HepG2 (cell line): ENCODE data around the gene ANXA9. TPM values are rescaled to one million over a fixed set of nuclear protein-coding genes. Genes with fewer than 3 reads are reported as not detected.

Source experiments
- ATAC-seq: fragments of 200-7000 bp; cut with Tn5 transposase; 3 replicates; pipeline ENCODE4 v1.9.1; 2020; ENCODE audit warnings: mild to moderate bottlenecking, moderate library complexity
- BruUV-seq: library from RNA; stranded (reverse); fragments of 400-500 nt; replicated peaks from 2 replicates; lab custom pipeline; 2021; lab: Mats Ljungman, UMichigan
- CTCF ChIA-PET: fragments of 300-600 bp; formaldehyde crosslinking; extraction: SDS; loops from one replicate; lab custom pipeline; 2021; ENCODE audit warnings: low total read pairs, inconsistent platforms, low intra/inter-chr PET ratio; lab: Yijun Ruan, JAX
- POLR2A ChIA-PET: fragments of 350-600 bp; sonication (Branson Sonifier 250); formaldehyde crosslinking; loops from one replicate; lab custom pipeline; 2020; ENCODE audit warnings: antibody characterized with exemption, inconsistent platforms; lab: Yijun Ruan, JAX
- DNase-seq: peaks from one replicate; pipeline ENCODE4 v3.0.0-alpha.2; 2015; ENCODE audit warnings: low spot score
- FAIRE-seq: peaks from 3 replicates; lab custom pipeline; 2011; peaks lifted over from hg19 to GRCh38; lab: Jason Lieb, UNC
- H2AFZ ChIP-seq: one replicate; pipeline ENCODE4 v1.6.1; 2011; ENCODE audit warnings: low read length, inconsistent platforms
- H3K27ac ChIP-seq: fragments of 300-600 bp; 3 replicates; pipeline ENCODE4 v1.8.0; 2011; ENCODE audit warnings: mixed run types, mild to moderate bottlenecking, mixed read lengths, low read length, inconsistent platforms; ENCODE audit not compliant: insufficient read depth; ENCODE audit errors: extremely low read length
- H3K27me3 ChIP-seq, 2 experiments: fragments of 200-600 bp in 1 of 2; 2 replicates in 1 of 2; 3 replicates in 1 of 2; pipeline versions ENCODE4 v1.6.0 to v1.8.0; 2011; ENCODE audit warnings: low read length in 2 of 2, mild to moderate bottlenecking in 2 of 2, moderate library complexity in 2 of 2, inconsistent platforms in 1 of 2; ENCODE audit not compliant: insufficient read depth in 2 of 2, control insufficient read depth in 1 of 2
- H3K36me3 ChIP-seq, 2 experiments: fragments of 200-600 bp in 1 of 2; replicated peaks in 1 of 2; 2 replicates in 1 of 2; 3 replicates in 1 of 2; pipeline versions ENCODE4 v1.5.1 to v1.8.0; 2011; ENCODE audit warnings: low read length in 2 of 2, inconsistent platforms in 1 of 2; ENCODE audit not compliant: insufficient read depth in 2 of 2, control insufficient read depth in 1 of 2
- H3K4me1 ChIP-seq: 2 replicates; pipeline ENCODE4 v1.5.1; 2012; ENCODE audit warnings: low read length, inconsistent platforms; ENCODE audit not compliant: insufficient read depth
- H3K4me2 ChIP-seq: 2 replicates; pipeline ENCODE4 v1.6.0; 2011; ENCODE audit warnings: low read depth, low read length, inconsistent platforms
- H3K4me3 ChIP-seq, 3 experiments: fragments of 200-600 bp in 1 of 3; sonication (generic), shearing (Covaris generic) in 1 of 3; replicated peaks in 1 of 3; 2 replicates each; pipeline ENCODE4 v1.5.1; 2011 to 2016; ENCODE audit warnings: low read length in 3 of 3, inconsistent platforms in 2 of 3, low read depth in 2 of 3, mild to moderate bottlenecking in 2 of 3, control low read depth in 1 of 3, mixed read lengths in 1 of 3; ENCODE audit not compliant: insufficient read depth in 1 of 3
- H3K79me2 ChIP-seq: one replicate; pipeline ENCODE4 v1.6.1; 2011; ENCODE audit warnings: low read length, inconsistent platforms; ENCODE audit not compliant: insufficient read depth
- H3K9ac ChIP-seq: 2 replicates; pipeline ENCODE4 v1.6.0; 2011; ENCODE audit warnings: mild to moderate bottlenecking, low read depth, low read length, inconsistent platforms; ENCODE audit not compliant: insufficient read depth
- H3K9me3 ChIP-seq: 2 replicates; pipeline ENCODE4 v1.5.1; 2012; ENCODE audit warnings: mild to moderate bottlenecking, low read length
- H4K20me1 ChIP-seq: 2 replicates; pipeline ENCODE4 v1.6.0; 2011; ENCODE audit warnings: inconsistent platforms, mild to moderate bottlenecking, low read length, moderate library complexity; ENCODE audit not compliant: insufficient read depth
- ARNTL ChIP-seq: sonication (generic); formaldehyde crosslinking; IDR thresholded peaks from 2 replicates; pipeline ENCODE4 v1.4.0; 2020; ENCODE audit warnings: mild to moderate bottlenecking, missing genetic modification reagents
- GTF3A ChIP-seq: sonication (generic); formaldehyde crosslinking; conservative IDR thresholded peaks from 2 replicates; pipeline ENCODE4 v1.4.0; 2020; ENCODE audit warnings: mild to moderate bottlenecking, missing genetic modification reagents
- HIC2 ChIP-seq: sonication (generic); formaldehyde crosslinking; IDR thresholded peaks from 2 replicates; pipeline ENCODE4 v1.9.0; 2022; ENCODE audit warnings: low read depth, missing genetic modification reagents
- HOXA5 ChIP-seq: sonication (generic); formaldehyde crosslinking; IDR thresholded peaks from 2 replicates; pipeline ENCODE4 v1.4.0; 2020; ENCODE audit warnings: missing genetic modification reagents
- MTA1 ChIP-seq: sonication (generic); formaldehyde crosslinking; IDR thresholded peaks from 2 replicates; pipeline ENCODE4 v1.4.0; 2020; ENCODE audit warnings: missing genetic modification reagents, mild to moderate bottlenecking, borderline replicate concordance
- MXD1 ChIP-seq: sonication (generic); formaldehyde crosslinking; IDR thresholded peaks from 2 replicates; pipeline ENCODE4 v1.4.0; 2020; ENCODE audit warnings: mild to moderate bottlenecking, missing genetic modification reagents
- NFIC ChIP-seq: IDR thresholded peaks from 2 replicates; pipeline ENCODE4 v1.6.1; 2012; ENCODE audit warnings: mild to moderate bottlenecking, low read length, inconsistent platforms
- PAF1 ChIP-seq: IDR thresholded peaks from 2 replicates; pipeline ENCODE4 v1.6.1; 2016; ENCODE audit warnings: missing genetic modification reagents, missing compliant biosample characterization
- RNF2 ChIP-seq: fragments of 450-650 bp; conservative IDR thresholded peaks from 2 replicates; pipeline ENCODE4 v1.6.1; 2016; ENCODE audit warnings: low read depth
- SIX1 ChIP-seq: sonication (generic); formaldehyde crosslinking; IDR thresholded peaks from 2 replicates; pipeline ENCODE4 v1.4.0; 2020; ENCODE audit warnings: missing genetic modification reagents, borderline replicate concordance
- TSC22D2 ChIP-seq: sonication (generic); formaldehyde crosslinking; IDR thresholded peaks from 2 replicates; pipeline ENCODE4 v1.5.1; 2020; ENCODE audit warnings: missing genetic modification reagents, mild to moderate bottlenecking, borderline replicate concordance
- ZBTB3 ChIP-seq: sonication (generic); formaldehyde crosslinking; IDR thresholded peaks from 2 replicates; pipeline ENCODE4 v1.4.0; 2020; ENCODE audit warnings: low read depth, mild to moderate bottlenecking, moderate library complexity, missing genetic modification reagents, borderline replicate concordance
- ZNF343 ChIP-seq: sonication (generic); formaldehyde crosslinking; IDR thresholded peaks from 2 replicates; pipeline ENCODE4 v1.4.0; 2020; ENCODE audit warnings: mild to moderate bottlenecking, missing genetic modification reagents
- ZNF441 ChIP-seq: sonication (generic); formaldehyde crosslinking; IDR thresholded peaks from 2 replicates; pipeline ENCODE4 v1.7.0; 2021; ENCODE audit warnings: missing genetic modification reagents, borderline replicate concordance
- ZNF451 ChIP-seq: sonication (generic); formaldehyde crosslinking; IDR thresholded peaks from 2 replicates; pipeline ENCODE4 v1.5.0; 2020; ENCODE audit warnings: mild to moderate bottlenecking, missing genetic modification reagents
- ZNF496 ChIP-seq: sonication (generic); formaldehyde crosslinking; IDR thresholded peaks from 2 replicates; pipeline ENCODE4 v1.8.1; 2023; ENCODE audit warnings: mild to moderate bottlenecking, moderate library complexity, missing genetic modification reagents; ENCODE audit not compliant: insufficient replicate concordance
- ZNF788 ChIP-seq: sonication (generic); formaldehyde crosslinking; IDR thresholded peaks from 2 replicates; pipeline ENCODE4 v1.5.0; 2020; ENCODE audit warnings: mild to moderate bottlenecking, missing genetic modification reagents, borderline replicate concordance
- ZNF891 ChIP-seq: sonication (generic); formaldehyde crosslinking; IDR thresholded peaks from 2 replicates; pipeline ENCODE4 v1.5.0; 2020; ENCODE audit warnings: mild to moderate bottlenecking, missing genetic modification reagents
- ZSCAN29 ChIP-seq: sonication (generic); formaldehyde crosslinking; conservative IDR thresholded peaks from 2 replicates; pipeline ENCODE4 v1.4.0; 2020; ENCODE audit warnings: mild to moderate bottlenecking, missing genetic modification reagents
- WGBS: methylation state at CpG from one replicate; pipeline ENCODE4 v1.1.6; 2017; ENCODE audit warnings: low lambda C conversion rate; 5-methylcytosine and 5-hydroxymethylcytosine counted together
- in situ Hi-C: cut with HindIII; loops from 2 replicates; pipeline ENCODE4 v1.10.0; 2017; ENCODE audit warnings: low pct_unique_long_range_greater_than_20kb; ENCODE audit not compliant: extremely low pct_ligation_motif_present
- intact Hi-C: fragments of 100-400 bp; cut with micrococcal nuclease; formaldehyde crosslinking; loops from one replicate; pipeline ENCODE4 v1.10.0; 2022; ENCODE audit not compliant: unreplicated experiment
- polyA plus RNA-seq, 8 experiments: library from polyadenylated mRNA; depleted of rRNA in 3 of 8; stranded (reverse) in 7 of 8; unstranded in 1 of 8; fragments of >200 nt; fragmentation: Illumina TruSeq in 4 of 8; extraction: Trizol in 4 of 8; gene quantifications; 2 replicates each; pipeline versions ENCODE4 v1.2.1 to v1.2.3, GENCODE V29; 2011 to 2016; ENCODE audit warnings: low read depth in 4 of 8, missing spikeins in 1 of 8, mixed read lengths in 1 of 8; ENCODE audit not compliant: insufficient read depth in 1 of 8
- total RNA-seq, 5 experiments: library from RNA; depleted of rRNA; stranded (reverse); fragments of >200 nt; fragmentation: Illumina TruSeq; extraction: Trizol; gene quantifications; 2 replicates each; pipeline ENCODE4 v1.2.3, GENCODE V29; 2016; ENCODE audit warnings: low read depth in 1 of 5

The ANXA9 gene
- total and polyA plus RNA-seq, 2 of the 13 experiments (the other 11 are each of a cell fraction or from before 2014, with no cell fraction given), result 13.3 to 23.9 TPM

- no peak overlapping the region for H3K4me3 ChIP-seq
- intact Hi-C loops, result no loop called here
- no peak overlapping the region for H3K4me2 ChIP-seq
- H3K9ac ChIP-seq, result no peak overlapping the region
- ATAC-seq, result no peak
- WGBS, result 100% methylated on average over 10 of the region's 11 CpGs
- in situ Hi-C loops, result no loop called here
- FAIRE-seq, result no peak
- H3K79me2 ChIP-seq, result no peaks in the 10 kb centered on the region
- TF ChIP-seq ZNF343 (no peak), ARNTL (CRISPR knock-in tag) (no peak), MTA1 (CRISPR knock-in tag) (no peak), ZNF451 (no peak)
- H3K36me3 ChIP-seq, result peaks cover 11 to 50% of the 10 kb centered on the region in 2 experiments
- H3K9me3 ChIP-seq, result no peaks in the 10 kb centered on the region
- H3K4me1 ChIP-seq, result peaks cover 12% of the 10 kb centered on the region; the same call in 1 of the 2 replicates
- ChIA-PET CTCF (no interaction called here), POLR2A (interaction anchor here (0.6 to 1.3 kb wide), 5 partner anchors 14 to 38 kb away, joined by 3 read pairs; no protein-coding TSS in a partner anchor)
- no peaks in the 10 kb centered on the region for H3K27me3 ChIP-seq
- H3K27ac ChIP-seq, result no peak overlapping the region
- no peak overlapping the region for H2AFZ ChIP-seq
- no peaks in the 10 kb centered on the region for H4K20me1 ChIP-seq
- no TSS peak for BruUV-seq
- DNase-seq, result no peak
Measured at GRCh38 chr1:150957666-150958065, 24.4 kb upstream of the ANXA9 start.

GRCh38 chr1:150960646-150961045 lies 21.4 kb upstream of the ANXA9 start:
- Histone ChIP-seq H3K79me2 (no peaks in the 10 kb centered on the region), H2AFZ (no peak overlapping the region), H3K4me2 (no peak overlapping the region), H3K27me3 (no peaks in the 10 kb centered on the region), H3K36me3 (peaks cover 21 to 65% of the 10 kb centered on the region in 2 experiments), H3K9ac (no peak overlapping the region), H3K4me3 (no peak overlapping the region), H3K4me1 (peaks cover 12% of the 10 kb centered on the region; the same call in 1 of the 2 replicates), H3K27ac (no peak overlapping the region), H4K20me1 (0 out of 2 replicates have a peak, but pooled peaks cover 3% of the 10 kb centered on the region), H3K9me3 (no peaks in the 10 kb centered on the region)
- POLR2A ChIA-PET, result interaction anchor here (1.0 to 1.5 kb wide), 6 partner anchors 9 to 46 kb away, joined by 3 to 8 read pairs (median 4); partner anchors contain the start of genes ANXA9, CERS2, MINDY1 and SETDB1
- in situ Hi-C loops (no loop called here), intact Hi-C loops (no loop called here)
- WGBS, result 92% methylated on average over 5 of the region's 7 CpGs
- FAIRE-seq (no peak), ATAC-seq (no peak), DNase-seq (no peak)
- no TSS peak for BruUV-seq
- CTCF ChIA-PET, result no interaction called here
- TF ChIP-seq MXD1 (CRISPR knock-in tag), result no peak
- no peak for TF ChIP-seq PAF1 (CRISPR knock-in tag)
- no peak for TF ChIP-seq HOXA5 (CRISPR knock-in tag)
- TF ChIP-seq GTF3A, result no peak
- no peak for TF ChIP-seq RNF2
- TF ChIP-seq TSC22D2 (CRISPR knock-in tag), result no peak
- TF ChIP-seq ZBTB3 (CRISPR knock-in tag), result no peak
- no peak for TF ChIP-seq ZNF891 (CRISPR knock-in tag)
- no peak for TF ChIP-seq ZNF441 (CRISPR knock-in tag)
- no peak for TF ChIP-seq ZSCAN29 (CRISPR knock-in tag)
- TF ChIP-seq ZNF496 (CRISPR knock-in tag), result no peak
- no peak for TF ChIP-seq HIC2 (CRISPR knock-in tag)
- no peak for TF ChIP-seq ZNF788 (CRISPR knock-in tag)
- TF ChIP-seq NFIC, result no peak
- no peak for TF ChIP-seq SIX1 (CRISPR knock-in tag)
